ENCODE data around the gene CNTNAP5.

DNA sequence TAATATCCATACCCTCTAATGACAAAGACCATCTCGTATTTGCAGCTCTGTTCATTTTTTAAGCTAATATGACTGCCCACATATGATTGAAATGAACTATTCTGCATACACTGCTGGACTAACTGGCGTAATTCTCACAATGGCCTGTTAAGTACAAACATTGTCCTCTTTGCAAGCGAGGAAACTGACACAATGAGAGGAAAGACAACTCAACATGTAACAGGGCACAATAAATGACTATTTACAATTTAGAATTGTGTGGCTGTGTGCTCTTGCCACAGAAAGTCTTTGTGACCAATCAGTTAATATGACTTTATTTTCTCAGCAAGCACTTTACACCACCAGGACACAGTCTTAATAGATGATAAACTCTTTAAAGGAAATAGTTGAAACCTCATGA, 498.0 kb downstream of the CNTNAP5 start:
- TF ChIP-seq, protein P1, sequence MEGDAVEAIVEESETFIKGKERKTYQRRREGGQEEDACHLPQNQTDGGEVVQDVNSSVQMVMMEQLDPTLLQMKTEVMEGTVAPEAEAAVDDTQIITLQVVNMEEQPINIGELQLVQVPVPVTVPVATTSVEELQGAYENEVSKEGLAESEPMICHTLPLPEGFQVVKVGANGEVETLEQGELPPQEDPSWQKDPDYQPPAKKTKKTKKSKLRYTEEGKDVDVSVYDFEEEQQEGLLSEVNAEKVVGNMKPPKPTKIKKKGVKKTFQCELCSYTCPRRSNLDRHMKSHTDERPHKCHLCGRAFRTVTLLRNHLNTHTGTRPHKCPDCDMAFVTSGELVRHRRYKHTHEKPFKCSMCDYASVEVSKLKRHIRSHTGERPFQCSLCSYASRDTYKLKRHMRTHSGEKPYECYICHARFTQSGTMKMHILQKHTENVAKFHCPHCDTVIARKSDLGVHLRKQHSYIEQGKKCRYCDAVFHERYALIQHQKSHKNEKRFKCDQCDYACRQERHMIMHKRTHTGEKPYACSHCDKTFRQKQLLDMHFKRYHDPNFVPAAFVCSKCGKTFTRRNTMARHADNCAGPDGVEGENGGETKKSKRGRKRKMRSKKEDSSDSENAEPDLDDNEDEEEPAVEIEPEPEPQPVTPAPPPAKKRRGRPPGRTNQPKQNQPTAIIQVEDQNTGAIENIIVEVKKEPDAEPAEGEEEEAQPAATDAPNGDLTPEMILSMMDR (IDR thresholded peaks at IDR 0.05), result no peak
- TF ChIP-seq POLR2A (IDR thresholded peaks at IDR 0.05), result no peak
- no peak for TF ChIP-seq POLR2AphosphoS5 (IDR thresholded peaks at IDR 0.05)
